Measurements from ENCODE around the gene TBR1.

TBR1 gene

DNA sequence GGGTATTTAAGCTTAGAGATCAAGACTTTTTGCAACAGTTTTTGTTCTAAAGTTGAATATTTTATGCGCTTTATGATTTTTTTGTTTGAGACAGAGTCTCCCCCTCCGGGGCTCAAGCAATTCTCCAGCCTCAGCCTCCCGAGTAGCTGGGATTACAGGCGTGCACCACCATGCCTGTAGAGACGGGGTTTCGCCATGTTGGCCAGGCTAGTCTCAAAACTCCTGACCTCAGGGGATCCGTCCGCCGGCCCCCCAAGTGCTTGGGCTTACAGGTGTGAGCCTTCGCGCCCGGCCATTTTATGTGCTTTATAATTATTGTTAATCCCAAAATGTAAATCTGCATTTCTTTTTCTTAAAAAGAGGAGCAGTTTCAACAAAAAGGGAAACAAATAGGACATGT is 29.0 kb downstream of the TBR1 start:
- H3K9ac ChIP-seq (ENCODE audit: low read length) = no peak overlapping the region
- H3K4me3 ChIP-seq (ENCODE audit: low read depth, low read length, poor library complexity, severe bottlenecking) = no peak overlapping the region
- H3K9me3 ChIP-seq (ENCODE audit: low read length) = no peaks in the 10 kb centered on the region
- H4K20me1 ChIP-seq (ENCODE audit: insufficient read depth, low read length) = no peaks in the 10 kb centered on the region
- TF ChIP-seq, protein P1, sequence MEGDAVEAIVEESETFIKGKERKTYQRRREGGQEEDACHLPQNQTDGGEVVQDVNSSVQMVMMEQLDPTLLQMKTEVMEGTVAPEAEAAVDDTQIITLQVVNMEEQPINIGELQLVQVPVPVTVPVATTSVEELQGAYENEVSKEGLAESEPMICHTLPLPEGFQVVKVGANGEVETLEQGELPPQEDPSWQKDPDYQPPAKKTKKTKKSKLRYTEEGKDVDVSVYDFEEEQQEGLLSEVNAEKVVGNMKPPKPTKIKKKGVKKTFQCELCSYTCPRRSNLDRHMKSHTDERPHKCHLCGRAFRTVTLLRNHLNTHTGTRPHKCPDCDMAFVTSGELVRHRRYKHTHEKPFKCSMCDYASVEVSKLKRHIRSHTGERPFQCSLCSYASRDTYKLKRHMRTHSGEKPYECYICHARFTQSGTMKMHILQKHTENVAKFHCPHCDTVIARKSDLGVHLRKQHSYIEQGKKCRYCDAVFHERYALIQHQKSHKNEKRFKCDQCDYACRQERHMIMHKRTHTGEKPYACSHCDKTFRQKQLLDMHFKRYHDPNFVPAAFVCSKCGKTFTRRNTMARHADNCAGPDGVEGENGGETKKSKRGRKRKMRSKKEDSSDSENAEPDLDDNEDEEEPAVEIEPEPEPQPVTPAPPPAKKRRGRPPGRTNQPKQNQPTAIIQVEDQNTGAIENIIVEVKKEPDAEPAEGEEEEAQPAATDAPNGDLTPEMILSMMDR (IDR thresholded peaks at IDR 0.05; ENCODE audit: low read length) = no peak
- no peak for TF ChIP-seq EZH2 (IDR thresholded peaks at IDR 0.05; ENCODE audit: borderline replicate concordance, low read length)
- no peak overlapping the region for H3K27ac ChIP-seq (ENCODE audit: low read depth, low read length, poor library complexity, severe bottlenecking)
- H3K27me3 ChIP-seq (ENCODE audit: insufficient read depth, low read length) = no peaks in the 10 kb centered on the region
- no peaks in the 10 kb centered on the region for H3K36me3 ChIP-seq (ENCODE audit: insufficient read depth, low read length)
- H3K79me2 ChIP-seq (ENCODE audit: insufficient read depth, low read length) = no peaks in the 10 kb centered on the region
- no peak overlapping the region for H3K4me2 ChIP-seq (ENCODE audit: low read length)
- H3K4me1 ChIP-seq (ENCODE audit: insufficient read depth, low read length, severe bottlenecking) = no peaks in the 10 kb centered on the region
- no peaks in the 10 kb centered on the region for H3F3A ChIP-seq (ENCODE audit: insufficient read depth, low read length)
- H3K9me2 ChIP-seq (ENCODE audit: low read depth, low read length) = no peaks in the 10 kb centered on the region
- no peak overlapping the region for H2AFZ ChIP-seq (ENCODE audit: low read length)

DNA sequence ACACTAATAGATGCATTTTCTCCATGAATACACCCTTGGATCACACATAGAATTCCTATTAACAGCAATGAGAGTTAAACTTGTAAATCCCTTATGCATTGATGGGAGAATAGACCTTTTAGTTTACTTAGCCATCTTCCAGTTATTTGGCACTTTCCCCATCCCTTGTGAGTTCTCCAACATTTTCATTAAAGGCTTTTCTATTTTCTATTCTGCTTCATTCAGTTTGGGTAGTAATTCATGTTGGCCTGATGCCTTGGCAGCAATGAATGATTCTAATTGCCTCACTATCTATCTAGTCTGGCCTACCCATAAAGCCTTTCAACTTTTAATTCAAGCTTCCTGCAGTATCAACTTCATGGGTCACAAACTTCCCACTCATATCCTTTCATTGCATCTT is 32.3 kb downstream of the TBR1 start:
- Histone ChIP-seq H3K4me1 (ENCODE audit: insufficient read depth, low read length, severe bottlenecking) (no peaks in the 10 kb centered on the region), H3K27me3 (ENCODE audit: insufficient read depth, low read length) (no peaks in the 10 kb centered on the region), H3K4me3 (ENCODE audit: low read depth, low read length, poor library complexity, severe bottlenecking) (no peak overlapping the region), H3K9me2 (ENCODE audit: low read depth, low read length) (no peaks in the 10 kb centered on the region), H3K27ac (ENCODE audit: low read depth, low read length, poor library complexity, severe bottlenecking) (no peak overlapping the region), H4K20me1 (ENCODE audit: insufficient read depth, low read length) (no peaks in the 10 kb centered on the region), H3K79me2 (ENCODE audit: insufficient read depth, low read length) (no peaks in the 10 kb centered on the region), H3K9ac (ENCODE audit: low read length) (no peak overlapping the region), H3K4me2 (ENCODE audit: low read length) (no peak overlapping the region), H3K9me3 (ENCODE audit: low read length) (no peaks in the 10 kb centered on the region), H3K36me3 (ENCODE audit: insufficient read depth, low read length) (no peaks in the 10 kb centered on the region), H2AFZ (ENCODE audit: low read length) (no peak overlapping the region), H3F3A (ENCODE audit: insufficient read depth, low read length) (no peaks in the 10 kb centered on the region)
- TF ChIP-seq, protein P1 (IDR thresholded peaks at IDR 0.05; ENCODE audit: low read length) = no peak
- no peak for TF ChIP-seq EZH2 (IDR thresholded peaks at IDR 0.05; ENCODE audit: borderline replicate concordance, low read length)

DNA sequence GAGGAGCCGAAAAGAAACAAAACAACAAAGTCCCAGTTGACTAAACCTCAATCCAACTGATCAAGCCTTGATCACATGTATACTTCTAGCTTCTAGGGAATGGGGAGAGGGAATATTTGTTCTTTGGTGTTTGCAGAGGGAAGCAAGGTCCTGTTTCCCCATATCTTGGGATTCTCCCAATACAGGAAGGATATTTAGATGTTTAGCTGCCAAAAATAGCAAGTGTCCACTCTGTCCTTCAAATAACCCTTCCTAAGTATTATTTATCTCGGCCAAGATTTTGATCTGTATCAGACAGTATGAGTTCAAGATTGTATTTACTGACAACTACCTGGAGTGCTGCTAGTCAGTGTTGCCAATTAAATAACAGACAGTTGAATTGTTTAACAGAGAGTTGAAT is 55.5 kb downstream of the TBR1 start:
- H3F3A ChIP-seq (ENCODE audit: insufficient read depth, low read length) = no peaks in the 10 kb centered on the region
- H3K79me2 ChIP-seq (ENCODE audit: insufficient read depth, low read length) = no peaks in the 10 kb centered on the region
- no peak overlapping the region for H3K9ac ChIP-seq (ENCODE audit: low read length)
- H3K36me3 ChIP-seq (ENCODE audit: insufficient read depth, low read length) = no peaks in the 10 kb centered on the region
- no peaks in the 10 kb centered on the region for H4K20me1 ChIP-seq (ENCODE audit: insufficient read depth, low read length)
- no peaks in the 10 kb centered on the region for H3K9me2 ChIP-seq (ENCODE audit: low read depth, low read length)
- no peak overlapping the region for H3K27ac ChIP-seq (ENCODE audit: low read depth, low read length, poor library complexity, severe bottlenecking)
- no peak overlapping the region for H3K4me2 ChIP-seq (ENCODE audit: low read length)
- H3K4me3 ChIP-seq (ENCODE audit: low read depth, low read length, poor library complexity, severe bottlenecking) = no peak overlapping the region
- H3K9me3 ChIP-seq (ENCODE audit: low read length) = no peaks in the 10 kb centered on the region
- TF ChIP-seq EZH2 (IDR thresholded peaks at IDR 0.05; ENCODE audit: borderline replicate concordance, low read length) = no peak
- TF ChIP-seq, protein P1 (IDR thresholded peaks at IDR 0.05; ENCODE audit: low read length) = no peak
- H3K4me1 ChIP-seq (ENCODE audit: insufficient read depth, low read length, severe bottlenecking) = no peaks in the 10 kb centered on the region
- no peak overlapping the region for H2AFZ ChIP-seq (ENCODE audit: low read length)
- no peaks in the 10 kb centered on the region for H3K27me3 ChIP-seq (ENCODE audit: insufficient read depth, low read length)
